Upper lobe of left lung (tissue), 6 donors: ENCODE measurements around the gene AQP3. TPM values are rescaled to one million over a fixed set of nuclear protein-coding genes. Genes with fewer than 3 reads are reported as not detected.
"Not testable (repeated sequence)": the region's sequence is repeated elsewhere in the genome, so short reads cannot be mapped to it uniquely, and the experiment has no call there.

Experiments used
- ATAC-seq, 2 donors: fragments of 200-7000 bp; cut with Tn5 transposase; one replicate each; pipeline ENCODE4 v1.9.1; 2022; ENCODE audit warnings: mild to moderate bottlenecking in 2 of 2, moderate library complexity in 2 of 2; ENCODE audit not compliant: low FRiP score in 2 of 2
- DNase-seq, 2 donors: peaks; one replicate each; pipeline ENCODE4 v3.0.0-alpha.2; 2019 to 2020
- H3K27ac ChIP-seq, 4 donors: fragments of 200-600 bp; sonication (generic); one replicate each; pipeline ENCODE4 v1.5.1; 2016 to 2019
- H3K27me3 ChIP-seq, 4 donors: fragments of 200-600 bp; sonication (generic); one replicate each; pipeline ENCODE4 v1.5.1; 2017 to 2019
- H3K36me3 ChIP-seq, 4 donors: fragments of 200-600 bp; sonication (generic); one replicate each; pipeline ENCODE4 v1.5.1; 2016 to 2019
- H3K4me1 ChIP-seq, 4 donors: fragments of 200-600 bp; sonication (generic); one replicate each; pipeline ENCODE4 v1.5.1; 2018 to 2019
- H3K4me3 ChIP-seq, 4 donors: fragments of 200-600 bp; sonication (generic); one replicate each; pipeline ENCODE4 v1.5.1; 2017 to 2019; ENCODE audit warnings: mild to moderate bottlenecking in 2 of 4, moderate library complexity in 1 of 4
- H3K9me3 ChIP-seq, 4 donors: fragments of 200-600 bp; sonication (generic); one replicate each; pipeline ENCODE4 v1.5.1; 2018 to 2019
- EP300 ChIP-seq, 4 donors: sonication (generic); formaldehyde crosslinking; IDR thresholded peaks; one replicate each; pipeline ENCODE4 v1.5.1; 2017; ENCODE audit warnings: antibody characterized with exemption in 4 of 4, control low read depth in 2 of 4
- POLR2A ChIP-seq, 4 donors: fragments of 450-650 bp; IDR thresholded peaks; one replicate each; pipeline ENCODE4 v1.5.1; 2016 to 2017; ENCODE audit warnings: antibody characterized with exemption in 4 of 4, mild to moderate bottlenecking in 2 of 4
- POLR2AphosphoS5 ChIP-seq, 2 donors: sonication (generic); formaldehyde crosslinking; IDR thresholded peaks; one replicate each; pipeline ENCODE4 v1.5.1; 2017; ENCODE audit warnings: antibody characterized with exemption in 2 of 2
- WGBS, 2 donors: methylation state at CpG; one replicate each; pipeline ENCODE4 v1.1.5; 2017 to 2018; 5-methylcytosine and 5-hydroxymethylcytosine counted together
- total RNA-seq, 6 donors: library from RNA; depleted of rRNA in 4 of 6; stranded (reverse); fragments of >200 nt in 4 of 6; gene quantifications; one replicate each; pipeline versions ENCODE4 v1.1.0 to v1.2.1, GENCODE V29; 2016 to 2021
- TF ChIP-seq, protein P1 (sequence below), 6 experiments: fragments of 450-650 bp in 4 of 6; fragments of 200-600 bp in 2 of 6; sonication (generic) in 2 of 6; IDR thresholded peaks; one replicate each; pipeline ENCODE4 v1.5.1; 2016 to 2019; ENCODE audit warnings: antibody characterized with exemption in 6 of 6
- donor health status: DM: no; HTN: no; CAD: no; lungs with moderate emphysema.
- donor health status: DM: no; HTN: yes; CAD: no; lungs with severe emphysema.

AQP3 gene
- total RNA-seq, 6 donors from 2014 or later, result 62.5 to 468 (median 201) TPM

DNA sequence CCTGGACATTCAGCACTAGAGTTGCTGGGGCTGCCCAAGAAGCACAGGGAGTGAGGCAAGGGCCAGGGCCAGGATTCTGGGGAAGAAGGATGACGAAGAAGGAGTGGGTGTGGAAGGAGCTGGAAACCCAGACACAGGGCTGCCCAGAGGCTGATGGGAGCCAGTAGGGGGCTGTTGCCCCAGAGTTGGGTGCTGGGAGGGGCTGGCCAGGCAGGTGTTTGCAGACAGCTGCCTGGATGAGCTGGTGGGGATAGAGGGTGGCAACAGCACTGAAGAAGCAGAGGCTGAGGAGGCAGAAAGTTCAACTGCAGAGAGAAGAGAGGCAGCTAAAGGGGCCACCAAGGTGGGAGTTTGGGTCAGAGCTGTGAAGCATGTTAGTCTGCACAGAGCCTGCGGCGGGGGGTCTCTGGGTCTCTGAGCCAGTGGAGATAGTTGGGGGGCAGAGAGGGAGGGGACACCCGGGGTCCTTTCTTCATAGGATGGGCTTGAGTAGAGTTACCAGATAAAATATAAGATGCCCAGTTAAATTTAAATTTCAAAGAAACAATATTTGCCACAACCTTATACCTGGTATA lies 42.5 kb downstream of the AQP3 start:
- Histone ChIP-seq H3K9me3 (no peaks in the 10 kb centered on the region), H3K4me1 (peaks cover 15 to 27% (median 17%) of the 10 kb centered on the region in 4 donors), H3K36me3 (no peaks in the 10 kb centered on the region), H3K4me3 (no peak overlapping the region), H3K27ac (peak overlapping the region in 2 of 4 donors; percentile 27 to 60), H3K27me3 (no peaks in the 10 kb centered on the region)
- WGBS, 2 donors, result 88 to 94% methylated on average over 4 of the region's 4 CpGs
- TF ChIP-seq, protein P1, sequence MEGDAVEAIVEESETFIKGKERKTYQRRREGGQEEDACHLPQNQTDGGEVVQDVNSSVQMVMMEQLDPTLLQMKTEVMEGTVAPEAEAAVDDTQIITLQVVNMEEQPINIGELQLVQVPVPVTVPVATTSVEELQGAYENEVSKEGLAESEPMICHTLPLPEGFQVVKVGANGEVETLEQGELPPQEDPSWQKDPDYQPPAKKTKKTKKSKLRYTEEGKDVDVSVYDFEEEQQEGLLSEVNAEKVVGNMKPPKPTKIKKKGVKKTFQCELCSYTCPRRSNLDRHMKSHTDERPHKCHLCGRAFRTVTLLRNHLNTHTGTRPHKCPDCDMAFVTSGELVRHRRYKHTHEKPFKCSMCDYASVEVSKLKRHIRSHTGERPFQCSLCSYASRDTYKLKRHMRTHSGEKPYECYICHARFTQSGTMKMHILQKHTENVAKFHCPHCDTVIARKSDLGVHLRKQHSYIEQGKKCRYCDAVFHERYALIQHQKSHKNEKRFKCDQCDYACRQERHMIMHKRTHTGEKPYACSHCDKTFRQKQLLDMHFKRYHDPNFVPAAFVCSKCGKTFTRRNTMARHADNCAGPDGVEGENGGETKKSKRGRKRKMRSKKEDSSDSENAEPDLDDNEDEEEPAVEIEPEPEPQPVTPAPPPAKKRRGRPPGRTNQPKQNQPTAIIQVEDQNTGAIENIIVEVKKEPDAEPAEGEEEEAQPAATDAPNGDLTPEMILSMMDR (IDR thresholded peaks at IDR 0.05), result no peak
- TF ChIP-seq POLR2AphosphoS5 (IDR thresholded peaks at IDR 0.05) (no peak), POLR2A (IDR thresholded peaks at IDR 0.05) (no peak), EP300 (IDR thresholded peaks at IDR 0.05) (no peak)
- DNase-seq (no peak), ATAC-seq (peak in 1 of 2 donors; percentile 56)

DNA sequence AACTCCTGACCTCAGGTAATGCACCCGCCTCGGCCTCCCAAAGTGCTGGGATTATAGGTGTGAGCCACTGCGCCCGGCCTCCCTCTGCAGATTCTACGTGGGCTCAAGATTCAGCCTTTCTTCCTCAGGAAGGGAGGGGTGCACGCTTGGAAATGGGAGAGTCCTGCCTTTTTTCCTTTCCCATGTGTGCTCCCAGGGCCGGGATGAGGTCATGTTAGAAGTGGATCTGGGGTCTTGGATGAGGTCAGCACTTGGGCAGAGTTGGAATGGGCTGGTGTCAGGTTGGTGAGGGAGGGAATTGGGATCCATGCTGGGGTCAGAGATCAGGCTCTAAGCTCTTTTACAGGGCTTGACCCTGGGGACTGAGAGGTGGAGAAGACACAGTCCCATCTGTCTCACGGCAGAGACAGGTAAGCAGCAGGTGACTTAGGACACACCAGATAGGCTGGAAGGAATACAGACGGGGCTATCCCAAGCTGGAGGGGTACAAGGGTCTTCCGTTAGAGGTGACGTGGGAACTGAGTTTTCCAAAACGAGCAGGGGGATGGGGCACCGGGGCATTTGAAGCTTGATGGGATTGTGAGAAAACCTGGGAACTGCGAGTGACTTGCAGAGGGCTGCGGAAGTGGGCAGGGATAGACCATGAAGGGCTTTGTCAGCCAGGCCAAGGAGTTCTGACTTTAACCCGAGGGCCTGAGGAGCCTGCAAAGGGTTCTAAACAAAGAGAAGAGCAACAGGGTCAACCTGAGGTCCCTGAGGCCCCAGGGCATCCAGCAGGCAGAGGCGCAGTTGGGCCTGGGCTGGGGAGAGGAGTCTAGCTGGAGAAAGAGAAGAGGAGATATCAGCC lies 43.2 kb downstream of the AQP3 start:
- DNase-seq (no peak), ATAC-seq (peak in 1 of 2 donors; percentile 61)
- Histone ChIP-seq H3K9me3 (no peaks in the 10 kb centered on the region), H3K27ac (peak overlapping the region in 2 of 4 donors; percentile 27 to 60), H3K27me3 (no peaks in the 10 kb centered on the region), H3K4me3 (no peak overlapping the region), H3K4me1 (peaks cover 15 to 27% (median 17%) of the 10 kb centered on the region in 4 donors), H3K36me3 (no peaks in the 10 kb centered on the region)
- WGBS, 2 donors, result 79 to 86% methylated on average over 11 to 17 of the region's 17 CpGs
- TF ChIP-seq POLR2AphosphoS5 (IDR thresholded peaks at IDR 0.05) (no peak), POLR2A (IDR thresholded peaks at IDR 0.05) (no peak)
- TF ChIP-seq, protein P1 (IDR thresholded peaks at IDR 0.05), result no peak

DNA sequence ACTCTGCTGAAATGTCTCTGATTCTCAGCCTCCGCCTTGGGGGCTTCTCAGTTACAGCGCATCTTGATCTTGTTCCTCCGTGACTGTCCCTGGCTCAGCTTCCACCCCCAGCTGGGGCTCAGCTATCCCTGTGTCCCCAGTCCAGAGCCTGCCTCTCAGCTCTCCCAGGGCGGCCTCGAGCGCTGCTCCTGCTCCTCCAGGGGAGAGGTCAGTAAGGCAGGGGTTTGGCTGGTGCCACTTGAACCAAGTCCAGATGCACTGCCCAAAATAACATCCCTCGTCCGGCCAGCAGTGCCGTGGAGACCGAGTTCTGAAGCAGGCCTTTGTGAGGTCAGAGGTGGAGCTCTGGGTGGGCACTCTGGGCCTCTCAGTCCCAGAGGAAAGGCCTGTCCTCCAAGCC lies 45.0 kb downstream of the AQP3 start, which contains the start of gene AQP7:
TSS of gene AQP7 (minus strand) at position 198 of the 400 bp plus-strand sequence. CDS start 1,306 bp downstream, outside the sequence.
- peaks cover 15 to 27% (median 17%) of the 10 kb centered on the region in 4 donors for H3K4me1 ChIP-seq
- peak within 1 kb of the TSS in 2 of 4 donors; percentile 32 to 43 for H3K27ac ChIP-seq
- WGBS, 2 donors, result 79 to 90% methylated on average over 7 of the region's 10 CpGs
- not testable (repeated sequence) for ATAC-seq, H3K4me3 ChIP-seq, H3K9me3 ChIP-seq, H3K36me3 ChIP-seq, H3K27me3 ChIP-seq
- peak in 1 of 2 donors; percentile 72 for DNase-seq

DNA sequence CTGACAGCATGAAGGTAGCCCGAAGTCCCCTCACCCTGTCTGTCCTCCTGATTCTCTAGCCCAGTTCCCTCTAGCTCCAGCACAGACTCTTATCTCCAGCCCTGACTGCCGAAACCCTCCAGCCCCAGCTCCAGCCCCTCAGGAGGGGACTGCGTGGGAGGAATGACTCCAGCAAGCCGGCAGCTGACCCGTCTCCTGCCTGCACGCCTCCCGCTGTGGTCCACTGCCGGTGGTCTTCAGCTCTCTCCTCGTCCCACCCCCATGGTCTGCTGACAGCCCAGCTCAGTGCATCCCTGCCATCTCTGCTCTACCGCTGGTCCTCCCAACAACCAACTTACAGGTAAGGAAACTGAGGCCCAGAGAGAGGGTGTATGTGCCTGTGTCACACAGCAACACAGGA lies 45.6 kb downstream of the AQP3 start:
- not testable (repeated sequence) for H3K36me3 ChIP-seq, H3K27me3 ChIP-seq, ATAC-seq, H3K4me3 ChIP-seq, DNase-seq, H3K9me3 ChIP-seq, H3K27ac ChIP-seq
- WGBS, 2 donors, result 72 to 97% methylated on average over 2 to 9 of the region's 10 CpGs
- peaks cover 15 to 27% (median 17%) of the 10 kb centered on the region in 4 donors for H3K4me1 ChIP-seq

DNA sequence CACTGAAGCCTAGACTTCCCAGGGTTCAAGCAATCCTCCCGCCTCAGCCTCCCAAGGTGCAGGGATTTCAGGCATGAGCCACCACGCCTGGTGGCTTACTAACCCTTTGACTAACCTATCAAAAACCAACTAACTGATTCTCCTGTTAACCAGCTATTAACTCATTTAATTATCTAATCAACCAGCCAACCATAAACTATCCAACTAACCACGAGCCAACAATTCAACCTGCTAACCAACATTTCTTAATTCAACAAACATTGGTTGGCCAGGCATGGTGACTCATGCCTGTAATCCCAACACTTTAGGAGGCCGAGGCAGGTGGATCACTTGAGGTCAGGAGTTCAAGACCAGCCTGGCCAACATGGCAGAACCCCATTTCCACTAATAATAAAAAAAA lies 48.3 kb downstream of the AQP3 start:
- H3K36me3 ChIP-seq, H3K9me3 ChIP-seq, DNase-seq, ATAC-seq, H3K27ac ChIP-seq, H3K4me3 ChIP-seq, H3K27me3 ChIP-seq: not testable (repeated sequence)
- WGBS, 2 donors, result 85 to 90% methylated on average over 4 of the region's 4 CpGs
- H3K4me1 ChIP-seq, result peaks cover 9 to 20% (median 13%) of the 10 kb centered on the region in 4 donors

DNA sequence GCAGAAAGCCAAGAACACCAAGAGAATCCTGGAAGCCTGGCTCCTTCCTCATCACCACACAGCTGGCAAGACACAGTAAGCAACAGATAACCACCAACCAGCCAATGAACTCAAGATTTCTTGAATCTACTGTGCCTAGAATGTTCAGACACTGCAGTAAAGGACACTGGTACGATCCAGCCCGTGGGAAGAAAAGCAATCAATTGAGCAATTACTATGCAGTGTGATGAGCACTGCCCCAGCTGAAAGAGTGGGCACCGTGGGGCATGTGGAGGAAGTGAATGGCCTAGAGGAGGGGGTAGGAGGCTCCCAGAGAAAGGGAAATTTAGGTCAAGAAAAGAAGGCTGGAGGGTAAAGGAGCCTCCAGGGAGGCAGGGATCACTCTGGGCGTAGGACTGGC lies 49.6 kb downstream of the AQP3 start:
- DNase-seq, ATAC-seq, H3K4me3 ChIP-seq, H3K36me3 ChIP-seq, H3K27me3 ChIP-seq, H3K27ac ChIP-seq, H3K9me3 ChIP-seq: not testable (repeated sequence)
- 32 to 77% methylated on average over 3 of the region's 4 CpGs for WGBS, 2 donors
- H3K4me1 ChIP-seq, result peaks cover 5 to 20% (median 8%) of the 10 kb centered on the region in 4 donors

DNA sequence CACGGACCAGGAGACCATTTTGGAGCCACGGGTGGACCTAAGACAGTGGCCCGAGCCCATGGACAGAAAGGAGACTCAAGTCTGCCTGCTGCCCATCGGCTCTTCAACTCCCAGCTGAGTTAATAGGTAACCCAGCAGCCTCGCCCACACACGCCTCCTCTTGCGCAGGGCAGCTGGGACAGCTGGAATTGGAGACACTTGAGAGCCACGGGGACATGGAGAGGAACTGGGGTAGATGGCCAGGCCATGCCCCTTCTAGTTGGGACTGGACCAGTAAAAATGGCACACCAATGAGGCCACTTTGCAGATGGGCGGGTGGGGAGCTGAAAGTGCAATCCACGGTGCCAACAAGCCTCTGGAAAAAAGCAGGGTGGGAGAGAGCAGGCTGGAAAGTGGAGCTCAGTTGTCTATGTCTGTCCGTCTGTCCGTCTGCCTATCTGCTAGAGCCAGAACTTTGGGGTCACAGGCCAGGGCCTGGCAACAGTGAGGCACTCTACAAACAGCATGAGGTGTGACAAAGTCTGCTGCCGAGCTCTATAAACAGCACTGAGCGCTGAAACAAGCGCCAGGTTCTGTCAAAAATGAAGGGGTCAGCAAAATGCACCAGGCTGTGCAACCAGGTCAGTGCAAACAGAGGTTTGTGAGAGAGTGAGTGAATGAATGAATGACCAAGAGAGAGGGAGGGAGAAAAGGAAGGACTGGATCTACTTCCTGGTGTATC lies 52.1 kb downstream of the AQP3 start:
- not testable (repeated sequence) for H3K27ac ChIP-seq, ATAC-seq, H3K4me3 ChIP-seq, H3K27me3 ChIP-seq, H3K36me3 ChIP-seq, H3K9me3 ChIP-seq
- WGBS, 2 donors, result 72 to 79% methylated on average over 15 of the region's 15 CpGs
- peaks cover 5 to 37% (median 25%) of the 10 kb centered on the region in 4 donors for H3K4me1 ChIP-seq
- DNase-seq, result peak in 1 of 2 donors; percentile 82

DNA sequence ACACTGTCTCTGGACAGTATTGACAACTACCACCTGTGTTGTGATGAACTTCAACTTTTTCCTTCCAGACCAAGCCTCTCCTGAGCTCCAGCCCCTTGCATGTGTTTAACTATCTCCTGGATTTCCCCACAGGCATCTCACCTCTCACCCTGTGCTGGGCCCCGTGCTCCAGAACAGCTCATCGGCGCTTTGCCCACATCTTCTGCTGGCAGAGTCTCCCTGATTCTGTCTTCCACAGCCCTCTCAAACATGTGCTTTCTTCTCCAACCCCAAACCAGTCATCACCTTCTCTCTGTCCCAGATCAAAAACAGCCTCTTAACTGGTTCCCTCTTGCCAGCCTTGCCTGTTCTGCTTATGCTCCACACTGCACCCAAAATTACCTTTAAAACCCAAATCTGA lies 53.4 kb downstream of the AQP3 start:
- peaks cover 5 to 37% (median 25%) of the 10 kb centered on the region in 4 donors for H3K4me1 ChIP-seq
- WGBS, 2 donors, result 71 to 72% methylated on average over 3 of the region's 3 CpGs
- ATAC-seq, result not testable (repeated sequence)

More for the DNA sequence above, 53.4 kb downstream of the AQP3 start:
- not testable (repeated sequence) for H3K27me3 ChIP-seq, H3K36me3 ChIP-seq, H3K27ac ChIP-seq, H3K4me3 ChIP-seq, DNase-seq, H3K9me3 ChIP-seq
